A673 (cell line): ENCODE measurements around the gene POGLUT3. TPM values are rescaled to one million over a fixed set of nuclear protein-coding genes. Genes with fewer than 3 reads are reported as not detected.

Source experiments
- BruUV-seq: library from RNA; stranded (reverse); fragments of 400-500 nt; replicated peaks from 2 replicates; lab custom pipeline; 2021; lab: Mats Ljungman, UMichigan
- CTCF ChIA-PET: fragments of 300-600 bp; sonication (Branson Sonifier 250); formaldehyde crosslinking; loops from one replicate; lab custom pipeline; 2022; ENCODE audit warnings: antibody characterized with exemption; lab: Charles Lee
- POLR2A ChIA-PET: fragments of 300-600 bp; sonication (Branson Sonifier 250); formaldehyde crosslinking; loops from one replicate; lab custom pipeline; 2022; ENCODE audit warnings: antibody characterized with exemption; ENCODE audit not compliant: low non-redundant PET; lab: Charles Lee
- DNase-seq: peaks from one replicate; pipeline ENCODE4 v3.0.0-alpha.2; 2015; ENCODE audit warnings: low spot score
- H3K27ac ChIP-seq: fragments of 200-600 bp; sonication (generic); 2 replicates; pipeline ENCODE4 v1.5.1; 2016; ENCODE audit warnings: mixed run types, low read depth, mild to moderate bottlenecking, mixed read lengths, antibody characterized with exemption, low read length; ENCODE audit not compliant: poor library complexity, severe bottlenecking
- H3K27me3 ChIP-seq: fragments of 200-600 bp; sonication (generic); replicated peaks from 2 replicates; pipeline ENCODE4 v1.6.1; 2017; ENCODE audit warnings: mixed run types, low read depth, mild to moderate bottlenecking, mixed read lengths, antibody characterized with exemption, low read length; ENCODE audit not compliant: insufficient read depth, poor library complexity
- H3K36me3 ChIP-seq: fragments of 200-600 bp; sonication (generic); 2 replicates; pipeline ENCODE4 v1.6.1; 2016; ENCODE audit warnings: mixed run types, mild to moderate bottlenecking, mixed read lengths, antibody characterized with exemption, low read length; ENCODE audit not compliant: insufficient read depth, poor library complexity, severe bottlenecking
- H3K4me1 ChIP-seq: fragments of 200-600 bp; sonication (generic); 2 replicates; pipeline ENCODE4 v1.6.1; 2017; ENCODE audit warnings: mixed run types, mild to moderate bottlenecking, mixed read lengths, antibody characterized with exemption, low read length; ENCODE audit not compliant: insufficient read depth, poor library complexity, severe bottlenecking
- H3K4me3 ChIP-seq: fragments of 200-600 bp; sonication (generic); 2 replicates; pipeline ENCODE4 v1.5.1; 2016; ENCODE audit warnings: low read depth, mixed run types, mild to moderate bottlenecking, mixed read lengths, low read length; ENCODE audit not compliant: poor library complexity, severe bottlenecking
- H3K9me3 ChIP-seq: fragments of 200-600 bp; sonication (generic); 2 replicates; pipeline ENCODE4 v1.6.1; 2016; ENCODE audit warnings: mixed run types, low read depth, mild to moderate bottlenecking, mixed read lengths, antibody characterized with exemption, low read length; ENCODE audit not compliant: poor library complexity, severe bottlenecking
- CTCF ChIP-seq: fragments of 300-800, 200-600 bp; sonication (generic); conservative IDR thresholded peaks from 2 replicates; pipeline ENCODE4 v1.5.1; 2017; ENCODE audit warnings: low read depth, mild to moderate bottlenecking, antibody characterized with exemption, low read length, moderate library complexity, mixed read lengths
- EZH2 ChIP-seq: fragments of 200-600 bp; sonication (generic); IDR thresholded peaks from 2 replicates; pipeline ENCODE4 v1.6.1; 2017; ENCODE audit warnings: borderline replicate concordance, low read depth, mild to moderate bottlenecking, mixed read lengths, antibody characterized with exemption, low read length; ENCODE audit not compliant: poor library complexity, severe bottlenecking
- intact Hi-C: fragments of 100-400 bp; cut with micrococcal nuclease; formaldehyde crosslinking; loops from one replicate; pipeline ENCODE4 v1.10.0; 2022; ENCODE audit not compliant: unreplicated experiment
- total RNA-seq: library from RNA; stranded (reverse); gene quantifications from 2 replicates; pipeline ENCODE4 v1.2.3, GENCODE V29; 2021

Gene POGLUT3
- total RNA-seq, 1 experiment from 2014 or later, result 81.2 TPM

GRCh38 chr11:108525161-108525560 is 27.0 kb upstream of the POGLUT3 start:
- ChIA-PET CTCF (no interaction called here), POLR2A (no interaction called here)
- Histone ChIP-seq H3K27ac (no peak overlapping the region), H3K36me3 (no peaks in the 10 kb centered on the region), H3K27me3 (no peaks in the 10 kb centered on the region), H3K9me3 (no peaks in the 10 kb centered on the region), H3K4me1 (no peaks in the 10 kb centered on the region), H3K4me3 (no peak overlapping the region)
- no TSS peak for BruUV-seq
- intact Hi-C loops, result no loop called here
- no peak for DNase-seq
- TF ChIP-seq EZH2, result no peak

- no peaks in the 10 kb centered on the region for H3K9me3 ChIP-seq
- POLR2A ChIA-PET, result no interaction called here
- TF ChIP-seq CTCF (no peak), EZH2 (no peak)
- CTCF ChIA-PET, result no interaction called here
- no TSS peak for BruUV-seq
- no peaks in the 10 kb centered on the region for H3K27me3 ChIP-seq
- intact Hi-C loops, result no loop called here
- DNase-seq, result no peak
- H3K27ac ChIP-seq, result no peak overlapping the region
- H3K36me3 ChIP-seq, result no peaks in the 10 kb centered on the region
- no peaks in the 10 kb centered on the region for H3K4me1 ChIP-seq
- no peak overlapping the region for H3K4me3 ChIP-seq
Observed at GRCh38 chr11:108524422-108524821, 26.2 kb upstream of the POGLUT3 start.

GRCh38 chr11:108522318-108522717 is 24.1 kb upstream of the POGLUT3 start:
- intact Hi-C loops, result no loop called here
- Histone ChIP-seq H3K36me3 (no peaks in the 10 kb centered on the region), H3K9me3 (no peaks in the 10 kb centered on the region), H3K4me1 (no peaks in the 10 kb centered on the region), H3K27me3 (no peaks in the 10 kb centered on the region), H3K4me3 (no peak overlapping the region), H3K27ac (no peak overlapping the region)
- CTCF ChIA-PET, result no interaction called here
- no TSS peak for BruUV-seq
- POLR2A ChIA-PET, result no interaction called here
- TF ChIP-seq CTCF (no peak), EZH2 (no peak)
- DNase-seq, result no peak

DNA sequence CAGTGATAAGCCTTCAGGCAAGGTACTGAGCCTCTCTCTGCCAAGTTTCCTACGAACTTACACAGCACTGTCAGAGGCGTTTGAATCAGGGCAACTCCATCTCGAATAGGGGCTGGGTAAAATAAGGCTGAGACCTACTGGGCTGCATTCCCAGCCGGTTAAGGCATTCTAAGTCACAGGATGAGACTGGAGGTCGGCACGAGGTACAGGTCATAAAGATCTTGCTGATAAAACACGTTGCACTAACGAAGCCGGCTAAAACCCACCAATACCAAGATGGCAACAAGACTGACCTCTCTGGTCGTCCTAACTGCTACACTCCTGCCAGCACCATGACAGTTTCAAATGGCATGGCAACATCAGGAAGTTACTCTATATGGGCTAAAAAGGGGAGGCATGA is 20.4 kb upstream of the POGLUT3 start:
- BruUV-seq, result no TSS peak

More for the DNA sequence above, 20.4 kb upstream of the POGLUT3 start:
- ChIA-PET CTCF (no interaction called here), POLR2A (no interaction called here)
- no peak for DNase-seq
- intact Hi-C loops, result no loop called here
- H3K36me3 ChIP-seq, result no peaks in the 10 kb centered on the region
- no peaks in the 10 kb centered on the region for H3K4me1 ChIP-seq
- H3K27ac ChIP-seq, result no peak overlapping the region
- no peaks in the 10 kb centered on the region for H3K27me3 ChIP-seq
- H3K9me3 ChIP-seq, result no peaks in the 10 kb centered on the region
- TF ChIP-seq EZH2 (no peak), CTCF (no peak)
- no peak overlapping the region for H3K4me3 ChIP-seq
